ENCODE data around the gene FGF12.

The FGF12 gene

DNA sequence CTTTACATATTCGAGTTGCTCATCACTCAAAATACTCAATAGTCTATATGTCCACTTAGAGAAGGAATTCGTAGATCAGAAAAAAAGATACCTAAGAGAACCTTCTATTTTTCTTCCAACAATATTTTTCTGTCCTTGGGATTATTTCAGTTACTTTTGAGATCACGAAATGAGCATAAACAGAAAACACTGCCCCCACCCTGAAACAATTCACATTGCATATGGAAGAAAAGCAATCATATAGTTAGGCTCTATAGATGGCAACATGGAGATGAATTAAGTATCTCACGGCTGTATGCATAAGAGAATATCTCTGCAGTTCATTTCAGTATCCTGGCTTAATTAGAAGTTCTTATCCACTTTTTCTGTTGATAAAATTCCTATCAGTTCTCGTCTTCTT is 391.1 kb downstream of the FGF12 start:
- no peak for DNase-seq (ENCODE audit: low spot score)

GRCh38 chr3:192332386-192333291 is 394.7 kb downstream of the FGF12 start:
- no peak for DNase-seq (ENCODE audit: low spot score)

DNA sequence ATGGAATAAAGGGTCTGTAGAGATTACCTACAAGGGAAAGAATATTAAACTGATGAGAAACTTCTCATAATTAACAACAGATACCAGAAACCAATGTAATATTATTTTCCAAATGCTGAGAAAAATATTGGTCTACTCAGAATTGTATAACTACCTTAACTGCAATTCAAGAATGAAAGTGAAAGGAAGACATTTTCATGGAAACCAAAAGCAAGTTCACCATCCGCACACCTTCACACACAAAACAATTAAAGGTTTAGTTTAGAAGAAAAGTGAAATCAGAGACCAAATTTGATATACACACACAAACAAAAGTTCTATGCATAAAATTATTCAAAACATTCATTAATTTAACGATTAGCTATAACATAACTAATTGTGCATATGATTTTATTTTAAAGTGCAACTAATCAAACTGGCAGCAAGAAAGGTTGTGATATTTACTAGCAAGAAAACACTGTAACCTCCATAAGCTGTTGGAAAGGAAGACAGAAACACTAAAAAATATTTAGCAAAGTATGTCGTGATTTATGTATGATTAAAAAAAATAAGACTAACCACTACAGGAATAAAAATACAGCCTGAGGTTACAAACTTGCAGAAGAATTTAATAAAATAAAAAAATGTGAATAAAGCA is 395.5 kb downstream of the FGF12 start:
- DNase-seq (ENCODE audit: low spot score) = no peak

DNA sequence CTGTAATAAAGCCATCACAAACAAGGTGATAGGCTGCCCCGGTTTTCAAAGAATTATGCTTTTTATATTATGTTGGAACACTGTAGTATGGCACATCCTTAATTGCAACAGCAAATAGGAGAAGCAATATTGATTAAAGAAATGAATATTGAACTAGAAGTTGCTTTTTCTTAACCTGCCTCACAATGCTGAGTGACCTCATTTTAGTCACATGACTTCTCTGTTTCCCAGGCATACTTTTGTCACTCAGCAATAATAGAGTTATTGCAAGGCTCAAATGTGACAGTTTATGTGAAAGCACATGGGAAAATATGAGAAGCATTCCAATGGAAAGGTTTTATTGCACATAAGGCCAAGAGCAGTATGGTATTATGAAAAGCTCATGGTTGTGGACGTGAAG is 400.7 kb downstream of the FGF12 start:
- DNase-seq (ENCODE audit: low spot score) = no peak

GRCh38 chr3:192317564-192317963 is 409.8 kb downstream of the FGF12 start:
- no peak for DNase-seq (ENCODE audit: low spot score)

DNA sequence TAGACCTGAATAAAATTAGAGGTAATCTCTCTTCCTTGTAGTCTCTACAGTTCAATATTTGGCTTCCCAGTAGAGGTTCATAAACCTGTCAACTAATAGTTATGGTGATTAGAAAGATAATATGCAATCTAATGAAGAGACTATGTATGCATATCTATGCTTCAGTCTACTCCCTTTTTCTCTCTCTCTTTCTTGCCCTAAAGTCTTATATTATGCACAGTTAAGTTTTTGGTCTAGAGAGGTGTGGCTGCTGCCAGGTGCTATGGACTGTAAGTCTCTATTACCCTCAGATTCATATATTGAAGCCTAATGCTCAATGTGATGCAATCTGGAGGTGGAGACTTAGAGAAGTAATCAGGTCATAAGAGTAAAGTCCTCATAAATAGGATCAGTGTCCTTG is 413.7 kb downstream of the FGF12 start:
- no peak for DNase-seq (ENCODE audit: low spot score)

DNA sequence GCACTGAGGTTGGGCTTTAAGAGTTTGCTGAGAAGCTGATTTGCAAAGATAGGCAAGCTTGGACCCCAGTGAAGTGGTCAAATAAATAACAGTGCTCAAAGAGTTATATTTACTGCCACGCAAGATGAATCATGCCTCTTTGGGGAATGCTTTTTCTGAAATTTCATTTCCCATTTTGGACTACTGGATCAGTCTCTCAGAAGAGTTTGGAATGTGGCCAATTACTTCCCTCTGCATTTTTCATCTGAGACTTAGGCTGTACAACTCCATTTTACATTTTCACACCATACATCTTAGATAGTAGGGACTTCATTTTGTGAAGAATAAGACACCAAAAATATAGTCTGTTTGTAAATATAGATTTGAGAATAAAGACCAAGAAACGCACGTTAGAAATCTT is 419.7 kb downstream of the FGF12 start:
- DNase-seq (ENCODE audit: low spot score) = no peak

DNA sequence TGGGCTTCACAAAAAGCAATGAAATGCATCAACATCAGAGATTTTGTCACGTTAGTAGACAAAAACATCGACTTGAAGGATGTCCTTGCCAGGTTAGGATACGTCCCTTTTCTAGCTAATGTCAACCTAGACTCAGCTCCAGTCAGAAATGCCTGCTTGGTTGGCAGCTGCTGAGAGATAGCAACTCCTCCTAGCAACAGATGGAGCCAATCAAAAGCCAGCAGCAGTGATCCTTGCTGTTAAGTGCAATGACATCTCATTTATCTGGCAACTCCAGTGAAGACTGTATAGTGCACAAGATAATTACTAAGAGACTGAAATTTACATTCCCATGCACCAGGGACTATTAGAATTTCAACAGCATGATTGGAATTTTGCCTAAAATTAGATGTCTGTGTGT is 424.1 kb downstream of the FGF12 start:
- no peak for DNase-seq (ENCODE audit: low spot score)

GRCh38 chr3:192302721-192303120 is 424.6 kb downstream of the FGF12 start:
- DNase-seq (ENCODE audit: low spot score) = no peak

DNA sequence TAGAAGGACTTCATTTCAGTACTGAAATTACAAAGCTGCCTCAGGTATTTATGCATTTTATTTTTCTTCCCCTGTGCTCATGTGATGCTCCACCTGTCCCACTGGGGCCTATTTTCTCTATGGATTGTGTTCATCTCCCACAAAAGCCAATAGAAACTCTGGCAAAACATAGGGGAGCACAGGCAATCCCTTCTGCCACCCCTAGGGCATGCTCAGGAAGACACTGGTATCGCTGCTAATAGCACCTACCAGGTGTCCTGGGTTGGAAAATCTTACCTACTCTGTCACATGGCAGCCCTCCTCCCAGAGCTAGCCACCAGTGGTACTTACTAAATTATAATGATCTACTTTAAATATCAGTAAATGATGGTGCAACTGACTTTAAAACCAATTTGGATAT is 427.4 kb downstream of the FGF12 start:
- no peak for DNase-seq (ENCODE audit: low spot score)

DNA sequence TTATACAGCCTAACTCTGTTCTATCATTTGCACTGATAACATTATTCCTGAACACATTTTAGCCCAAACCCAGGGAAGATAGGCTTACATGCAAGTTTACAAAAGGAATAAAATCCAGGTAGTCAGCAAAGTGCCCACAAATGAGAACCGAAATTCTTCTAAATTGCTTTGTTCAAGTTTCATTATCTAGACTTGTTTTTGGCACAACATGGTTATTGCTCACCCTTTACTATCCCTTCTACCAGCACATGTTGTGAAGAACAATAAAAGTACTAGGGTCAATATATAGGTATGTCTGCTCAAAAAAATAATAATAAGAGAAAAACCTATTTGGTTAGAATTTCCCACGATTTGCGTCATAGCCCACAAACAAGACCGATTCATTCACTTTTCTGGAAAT is 430.5 kb downstream of the FGF12 start:
- no peak for DNase-seq (ENCODE audit: low spot score)

GRCh38 chr3:192284443-192285072 is 442.8 kb downstream of the FGF12 start:
- no peak for DNase-seq (ENCODE audit: low spot score)

DNA sequence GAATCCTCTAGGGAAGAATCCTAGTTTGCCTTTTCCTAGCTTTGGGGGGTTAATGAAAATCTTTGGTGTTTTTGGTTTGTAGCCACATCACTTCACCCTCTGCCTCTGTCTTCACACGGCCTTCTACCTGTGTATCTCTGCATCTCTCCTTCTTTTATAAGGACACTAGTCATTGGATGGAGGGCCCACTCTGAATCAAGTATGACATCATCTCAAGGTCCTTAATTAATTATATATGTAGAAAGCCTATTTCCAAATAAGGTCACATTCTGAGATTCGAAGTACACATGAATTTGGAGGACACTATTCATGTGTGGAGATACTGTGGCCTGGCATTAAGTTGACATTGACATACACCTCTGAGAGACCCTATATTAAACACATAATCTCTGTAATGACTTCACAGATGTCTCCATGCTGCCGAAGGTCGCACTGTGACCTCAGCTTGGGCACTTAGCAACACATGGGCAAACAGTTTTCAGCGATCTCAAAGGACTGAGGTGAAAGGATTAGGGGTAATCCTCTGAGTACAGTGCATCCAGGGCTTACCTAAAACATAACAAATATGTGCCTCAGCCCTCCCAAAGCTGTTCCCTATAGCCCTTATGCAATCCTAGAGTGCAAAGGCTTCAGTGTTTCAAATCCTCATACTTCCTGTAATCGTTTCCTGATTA is 446.0 kb downstream of the FGF12 start:
- no peak for DNase-seq (ENCODE audit: low spot score)

- no peak for DNase-seq (ENCODE audit: low spot score)
These were observed 447.7 kb downstream of the FGF12 start for GRCh38 chr3:192279664-192280063.

- DNase-seq (ENCODE audit: low spot score) = no peak
These were observed 449.9 kb downstream of the FGF12 start for GRCh38 chr3:192277477-192277876.

DNA sequence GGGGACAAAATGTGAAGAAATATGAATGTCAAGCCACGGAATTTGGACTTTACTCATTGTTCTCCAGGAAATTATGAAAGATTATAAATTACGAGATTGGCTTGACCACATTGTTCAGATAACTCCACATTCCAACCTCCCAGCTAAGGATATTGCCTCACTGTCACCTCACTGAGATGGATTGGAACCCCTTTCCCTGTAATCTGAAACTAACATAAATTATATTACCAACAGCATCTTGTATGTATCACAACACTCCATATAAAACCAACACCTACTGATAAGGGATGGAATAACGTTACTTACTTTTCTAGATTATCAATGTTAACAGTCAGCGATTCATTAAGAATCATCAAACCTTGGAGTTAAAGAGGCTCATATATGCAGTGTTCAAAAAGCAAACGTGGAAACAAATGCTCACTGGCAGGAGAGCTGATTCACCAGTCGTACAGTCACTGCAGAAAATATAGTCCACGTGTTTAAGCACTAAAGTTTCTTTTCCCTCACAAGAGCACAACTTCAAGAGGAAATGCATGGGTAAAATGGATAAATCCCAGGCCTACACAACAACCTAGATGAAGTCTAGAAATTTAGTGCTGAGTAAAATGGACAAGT is 451.5 kb downstream of the FGF12 start:
- DNase-seq (ENCODE audit: low spot score) = no peak

GRCh38 chr3:192273697-192274010 is 453.7 kb downstream of the FGF12 start:
- no peak for DNase-seq (ENCODE audit: low spot score)

DNA sequence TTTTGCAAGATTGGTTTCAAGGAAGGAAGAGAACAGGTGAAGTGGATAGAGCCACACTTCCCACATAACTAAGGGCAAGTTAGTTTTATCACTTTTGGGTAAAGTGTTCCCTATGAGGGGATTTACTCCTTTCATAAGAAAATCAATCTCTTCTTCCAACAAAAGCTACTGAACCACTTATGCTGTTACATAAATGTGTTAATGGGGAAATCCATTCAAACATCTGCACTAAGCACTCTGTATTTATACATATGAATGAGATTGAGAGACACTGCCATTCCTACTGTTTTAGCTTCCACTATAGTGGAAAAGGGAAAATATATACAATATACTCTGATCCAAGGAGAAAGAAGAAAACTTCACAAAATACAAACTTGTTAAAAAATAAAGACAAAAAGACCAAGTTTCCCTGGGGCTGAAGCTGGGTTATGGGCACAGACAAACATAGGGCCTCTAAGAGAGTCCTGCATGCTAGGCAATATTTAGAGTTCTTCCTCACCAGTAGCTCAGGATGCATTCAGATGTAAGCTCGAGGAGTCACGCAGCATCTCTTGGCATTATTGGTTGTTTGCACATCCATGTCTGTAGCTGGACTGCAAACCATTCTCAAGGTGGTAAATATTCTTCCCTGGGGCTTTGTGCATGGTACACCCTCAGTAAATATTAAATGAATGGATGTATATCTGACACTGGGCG is 454.2 kb downstream of the FGF12 start:
- DNase-seq (ENCODE audit: low spot score) = no peak

DNA sequence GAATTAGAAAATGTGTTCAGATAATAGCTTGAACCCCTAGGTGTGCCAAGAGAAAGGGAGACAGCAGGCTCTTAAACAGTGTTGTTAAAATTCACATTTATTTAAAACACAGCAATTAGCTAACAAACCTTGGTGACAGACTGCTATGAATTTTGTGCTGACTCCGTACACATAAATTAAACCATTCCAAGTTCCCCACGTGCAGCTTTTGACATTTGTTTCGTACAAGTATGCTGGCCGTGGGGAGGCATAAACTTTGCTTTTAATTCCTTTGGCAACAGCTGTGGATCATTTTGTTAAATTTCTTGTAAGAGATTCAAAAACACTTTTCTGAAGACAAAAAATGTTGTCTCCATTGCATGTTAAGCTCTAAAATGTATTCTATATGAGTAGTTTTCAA is 465.3 kb downstream of the FGF12 start:
- no peak for DNase-seq (ENCODE audit: low spot score)

DNA sequence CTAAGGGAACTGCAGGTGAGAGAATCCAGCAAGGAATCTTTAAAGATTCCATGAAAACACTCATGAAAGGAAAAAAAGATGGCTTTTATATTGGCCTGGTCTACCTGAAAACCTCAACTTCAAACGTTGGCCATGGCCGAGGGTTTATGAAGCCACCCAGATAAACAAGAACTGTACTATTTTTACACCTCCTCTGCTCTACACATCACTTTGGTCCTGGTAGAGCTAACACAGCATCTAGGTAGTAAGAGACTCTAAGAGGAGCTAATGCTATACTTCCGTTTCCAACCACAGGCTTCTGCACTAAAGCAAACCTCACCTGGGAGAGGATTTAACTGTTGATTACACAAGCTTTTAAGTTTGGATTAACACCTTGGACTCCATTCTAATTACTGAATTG is 466.2 kb downstream of the FGF12 start:
- DNase-seq (ENCODE audit: low spot score) = no peak

DNA sequence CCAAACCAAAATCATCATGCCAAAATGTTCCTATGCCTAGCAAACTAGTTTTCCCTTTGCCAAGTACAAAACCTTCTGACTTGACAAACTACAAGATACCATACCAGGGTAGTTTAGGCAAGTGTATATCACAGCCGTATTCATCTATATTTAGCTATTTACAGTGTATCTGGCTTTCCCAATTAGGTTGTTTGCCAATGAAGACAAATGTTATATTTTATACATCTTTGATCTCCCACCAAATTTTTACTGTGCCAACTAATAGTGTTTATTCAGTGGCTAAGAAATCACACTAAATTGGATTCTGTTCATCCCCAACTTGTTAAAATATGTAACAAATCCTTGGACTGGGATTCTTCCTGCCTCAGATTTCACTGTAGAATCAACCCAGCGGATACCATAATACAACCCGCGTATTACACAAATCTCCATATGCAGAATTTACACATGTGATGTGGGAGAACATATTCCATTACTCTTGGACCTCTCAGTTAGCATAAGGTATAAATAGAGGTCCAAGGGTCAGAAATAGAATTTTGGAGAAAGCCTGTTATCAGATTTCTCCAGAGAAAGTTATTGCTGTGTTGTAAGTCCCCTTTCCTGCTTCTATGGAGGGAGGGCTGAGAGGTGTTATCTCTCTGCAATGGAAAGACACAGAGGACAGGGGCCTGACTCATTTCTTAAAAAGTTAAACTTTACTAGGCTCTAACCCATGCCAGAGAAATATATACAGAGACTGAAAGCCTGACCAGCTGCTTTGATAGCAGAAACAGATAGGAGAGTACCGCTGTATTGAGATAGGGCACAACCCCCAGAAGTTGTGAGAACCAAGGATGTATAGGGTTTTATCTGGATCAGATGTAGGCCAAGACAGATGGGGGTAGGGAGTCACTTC is 467.0 kb downstream of the FGF12 start:
- no peak for DNase-seq (ENCODE audit: low spot score)

Measured in CD4-positive, alpha-beta T cell treated with Interleukin-6 at 100 ng/mL for 8 hours (primary cell).